ENCODE results near the gene TUBG2. TPM values are rescaled to one million over a fixed set of nuclear protein-coding genes. Genes with fewer than 3 reads are reported as not detected.
"Not testable (repeated sequence)": the region's sequence is repeated elsewhere in the genome, so short reads cannot be mapped to it uniquely, and the experiment has no call there.

Gene TUBG2
- total RNA-seq, 1 experiment from 2014 or later, result 20.9 TPM

DNA sequence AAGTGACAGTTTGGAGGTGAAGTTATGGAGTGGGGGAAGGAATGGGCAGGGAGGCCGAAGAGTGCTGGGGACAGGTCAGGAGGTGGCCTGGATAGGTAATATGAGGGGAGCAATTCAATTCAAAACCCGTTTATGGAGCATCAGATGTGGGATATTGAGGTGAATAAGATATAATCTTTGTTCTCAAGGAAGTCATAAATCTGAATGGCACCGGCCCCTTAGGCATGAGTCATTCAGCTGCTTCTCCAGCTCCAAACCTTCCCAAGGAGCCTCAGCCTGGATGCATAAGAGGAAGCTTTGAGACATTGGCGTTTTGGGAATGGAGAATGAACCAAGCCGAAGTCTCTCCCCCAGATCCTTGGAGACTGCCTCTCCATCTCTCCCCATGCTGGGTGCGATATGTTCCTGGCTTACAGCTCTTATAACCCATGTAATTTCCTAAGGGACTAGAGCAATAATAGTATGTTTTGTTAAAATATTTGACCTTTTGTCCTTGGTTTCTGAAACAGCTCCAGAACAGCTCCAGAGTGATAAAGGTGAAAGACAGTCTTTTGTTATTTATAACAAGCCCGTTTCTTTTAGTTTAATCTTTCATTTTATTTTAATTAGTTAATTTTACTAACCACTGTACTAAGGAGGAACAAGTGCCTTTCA, 1.7 kb downstream of the TUBG2 start (continued):
- TF ChIP-seq, protein P1, sequence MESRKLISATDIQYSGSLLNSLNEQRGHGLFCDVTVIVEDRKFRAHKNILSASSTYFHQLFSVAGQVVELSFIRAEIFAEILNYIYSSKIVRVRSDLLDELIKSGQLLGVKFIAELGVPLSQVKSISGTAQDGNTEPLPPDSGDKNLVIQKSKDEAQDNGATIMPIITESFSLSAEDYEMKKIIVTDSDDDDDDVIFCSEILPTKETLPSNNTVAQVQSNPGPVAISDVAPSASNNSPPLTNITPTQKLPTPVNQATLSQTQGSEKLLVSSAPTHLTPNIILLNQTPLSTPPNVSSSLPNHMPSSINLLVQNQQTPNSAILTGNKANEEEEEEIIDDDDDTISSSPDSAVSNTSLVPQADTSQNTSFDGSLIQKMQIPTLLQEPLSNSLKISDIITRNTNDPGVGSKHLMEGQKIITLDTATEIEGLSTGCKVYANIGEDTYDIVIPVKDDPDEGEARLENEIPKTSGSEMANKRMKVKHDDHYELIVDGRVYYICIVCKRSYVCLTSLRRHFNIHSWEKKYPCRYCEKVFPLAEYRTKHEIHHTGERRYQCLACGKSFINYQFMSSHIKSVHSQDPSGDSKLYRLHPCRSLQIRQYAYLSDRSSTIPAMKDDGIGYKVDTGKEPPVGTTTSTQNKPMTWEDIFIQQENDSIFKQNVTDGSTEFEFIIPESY (IDR thresholded peaks at IDR 0.05; ENCODE audit: extremely low read depth, insufficient replicate concordance, low read length), result no peak
- TF ChIP-seq CEBPB (IDR thresholded peaks at IDR 0.05; ENCODE audit: low read depth), result no peak
- peak; percentile 6 for TF ChIP-seq TCF7L2 (IDR thresholded peaks at IDR 0.05; ENCODE audit: borderline replicate concordance, extremely low read depth, insufficient read depth, insufficient read length)

DNA sequence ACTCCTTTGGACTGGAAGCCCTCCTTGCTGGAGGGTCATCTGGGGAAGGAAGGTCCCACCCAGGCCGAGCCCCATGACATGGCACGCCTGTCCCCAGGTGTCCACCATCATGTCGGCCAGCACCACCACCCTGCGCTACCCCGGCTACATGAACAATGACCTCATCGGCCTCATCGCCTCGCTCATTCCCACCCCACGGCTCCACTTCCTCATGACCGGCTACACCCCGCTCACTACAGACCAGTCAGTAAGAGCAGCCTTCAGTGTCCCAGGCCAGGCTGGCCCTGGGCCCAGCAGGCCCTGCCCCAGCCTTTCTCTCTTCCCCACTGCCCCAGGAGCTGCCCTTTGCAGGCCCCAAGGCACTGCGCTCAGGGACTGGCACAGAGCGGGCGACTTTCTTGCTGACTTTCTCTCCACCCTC, 6.5 kb downstream of the TUBG2 start:
- TF ChIP-seq YY1 (IDR thresholded peaks at IDR 0.05; ENCODE audit: extremely low read depth, insufficient replicate concordance, low read depth, low read length), result no peak
- no peak for TF ChIP-seq ELF1 (IDR thresholded peaks at IDR 0.05; ENCODE audit: borderline replicate concordance, low read depth)
- TF ChIP-seq SIN3A (IDR thresholded peaks at IDR 0.05; ENCODE audit: low read depth), result no peak
- no peak for TF ChIP-seq CEBPB (IDR thresholded peaks at IDR 0.05; ENCODE audit: low read depth)
- TF ChIP-seq EZH2 (IDR thresholded peaks at IDR 0.05), result no peak
- TF ChIP-seq, protein P2, sequence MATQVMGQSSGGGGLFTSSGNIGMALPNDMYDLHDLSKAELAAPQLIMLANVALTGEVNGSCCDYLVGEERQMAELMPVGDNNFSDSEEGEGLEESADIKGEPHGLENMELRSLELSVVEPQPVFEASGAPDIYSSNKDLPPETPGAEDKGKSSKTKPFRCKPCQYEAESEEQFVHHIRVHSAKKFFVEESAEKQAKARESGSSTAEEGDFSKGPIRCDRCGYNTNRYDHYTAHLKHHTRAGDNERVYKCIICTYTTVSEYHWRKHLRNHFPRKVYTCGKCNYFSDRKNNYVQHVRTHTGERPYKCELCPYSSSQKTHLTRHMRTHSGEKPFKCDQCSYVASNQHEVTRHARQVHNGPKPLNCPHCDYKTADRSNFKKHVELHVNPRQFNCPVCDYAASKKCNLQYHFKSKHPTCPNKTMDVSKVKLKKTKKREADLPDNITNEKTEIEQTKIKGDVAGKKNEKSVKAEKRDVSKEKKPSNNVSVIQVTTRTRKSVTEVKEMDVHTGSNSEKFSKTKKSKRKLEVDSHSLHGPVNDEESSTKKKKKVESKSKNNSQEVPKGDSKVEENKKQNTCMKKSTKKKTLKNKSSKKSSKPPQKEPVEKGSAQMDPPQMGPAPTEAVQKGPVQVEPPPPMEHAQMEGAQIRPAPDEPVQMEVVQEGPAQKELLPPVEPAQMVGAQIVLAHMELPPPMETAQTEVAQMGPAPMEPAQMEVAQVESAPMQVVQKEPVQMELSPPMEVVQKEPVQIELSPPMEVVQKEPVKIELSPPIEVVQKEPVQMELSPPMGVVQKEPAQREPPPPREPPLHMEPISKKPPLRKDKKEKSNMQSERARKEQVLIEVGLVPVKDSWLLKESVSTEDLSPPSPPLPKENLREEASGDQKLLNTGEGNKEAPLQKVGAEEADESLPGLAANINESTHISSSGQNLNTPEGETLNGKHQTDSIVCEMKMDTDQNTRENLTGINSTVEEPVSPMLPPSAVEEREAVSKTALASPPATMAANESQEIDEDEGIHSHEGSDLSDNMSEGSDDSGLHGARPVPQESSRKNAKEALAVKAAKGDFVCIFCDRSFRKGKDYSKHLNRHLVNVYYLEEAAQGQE (IDR thresholded peaks at IDR 0.05; ENCODE audit: low read depth), result no peak
- no peak for TF ChIP-seq EGR1 (IDR thresholded peaks at IDR 0.05; ENCODE audit: low read depth)
- TF ChIP-seq, protein P3, sequence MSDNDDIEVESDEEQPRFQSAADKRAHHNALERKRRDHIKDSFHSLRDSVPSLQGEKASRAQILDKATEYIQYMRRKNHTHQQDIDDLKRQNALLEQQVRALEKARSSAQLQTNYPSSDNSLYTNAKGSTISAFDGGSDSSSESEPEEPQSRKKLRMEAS (IDR thresholded peaks at IDR 0.05), result no peak
- no peak for TF ChIP-seq JUND (IDR thresholded peaks at IDR 0.05)
- no peaks in the 10 kb centered on the region for H3K9me3 ChIP-seq (ENCODE audit: control insufficient read depth in 1 of 2, insufficient read depth in 1 of 2, low read depth in 1 of 2, low read length in 2 of 2)
- POLR2A ChIA-PET, result no interaction called here
- no peak overlapping the region for H3K4me2 ChIP-seq (ENCODE audit: low read length)
- no peak overlapping the region for H3K27ac ChIP-seq (ENCODE audit: low read depth, low read length)
- H3K27me3 ChIP-seq (ENCODE audit: insufficient read depth, low read length), result no peaks in the 10 kb centered on the region
- intact Hi-C loops (cut with micrococcal nuclease), result no loop called here
- DNase-seq (ENCODE audit: low read depth, low spot score), result no peak
- CTCF ChIA-PET, result no interaction called here
- RAD21 ChIA-PET (ENCODE audit: low non-redundant PET in 1 of 2, low total read pairs in 2 of 2, uncharacterized antibody in 2 of 2, unreplicated experiment in 2 of 2), result no interaction called here
- no TSS peak for BruUV-seq (replicated peaks)
- peaks cover 4 to 15% of the 10 kb centered on the region in 2 experiments; a peak in 2 of 4 replicates for H3K36me3 ChIP-seq (ENCODE audit: control insufficient read depth in 1 of 2, insufficient read depth in 2 of 2, low read length in 2 of 2)
- H3K9ac ChIP-seq (ENCODE audit: low read length), result no peak overlapping the region
- H2AFZ ChIP-seq (ENCODE audit: low read depth, low read length, poor library complexity, severe bottlenecking), result no peak overlapping the region
- no peak overlapping the region for H3K4me3 ChIP-seq (replicated peaks in 1 of 2; ENCODE audit: low read depth in 1 of 2, low read length in 2 of 2)
- no peak for ATAC-seq
- no peaks in the 10 kb centered on the region for H3K79me2 ChIP-seq (ENCODE audit: insufficient read depth, low read length)
- H3K4me1 ChIP-seq (ENCODE audit: control insufficient read depth in 1 of 2, insufficient read depth in 2 of 2, low read length in 2 of 2), result peaks cover 31 to 32% of the 10 kb centered on the region in 2 experiments
- H4K20me1 ChIP-seq (ENCODE audit: insufficient read depth), result no peaks in the 10 kb centered on the region; the same call in 1 of the 2 replicates
- H3K9me2 ChIP-seq (ENCODE audit: insufficient read depth), result no peaks in the 10 kb centered on the region

DNA sequence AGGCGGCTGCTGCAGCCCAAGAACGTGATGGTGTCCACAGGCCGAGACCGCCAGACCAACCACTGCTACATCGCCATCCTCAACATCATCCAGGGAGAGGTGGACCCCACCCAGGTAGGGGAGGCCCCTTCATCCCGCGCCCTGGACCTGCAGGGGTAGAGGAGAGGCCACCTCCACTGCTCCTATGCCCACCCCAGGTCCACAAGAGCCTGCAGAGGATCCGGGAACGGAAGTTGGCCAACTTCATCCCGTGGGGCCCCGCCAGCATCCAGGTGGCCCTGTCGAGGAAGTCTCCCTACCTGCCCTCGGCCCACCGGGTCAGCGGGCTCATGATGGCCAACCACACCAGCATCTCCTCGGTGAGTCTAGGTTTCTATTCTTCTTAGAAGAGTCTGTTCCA, 7.0 kb downstream of the TUBG2 start:
- ATAC-seq; H3K79me2 ChIP-seq (ENCODE audit: insufficient read depth, low read length); H3K9me3 ChIP-seq (ENCODE audit: control insufficient read depth in 1 of 2, insufficient read depth in 1 of 2, low read depth in 1 of 2, low read length in 2 of 2); H4K20me1 ChIP-seq (ENCODE audit: insufficient read depth); intact Hi-C loops (cut with micrococcal nuclease); BruUV-seq (replicated peaks); H3K27me3 ChIP-seq (ENCODE audit: insufficient read depth, low read length); H3K4me3 ChIP-seq (replicated peaks in 1 of 2; ENCODE audit: low read depth in 1 of 2, low read length in 2 of 2); H3K9ac ChIP-seq (ENCODE audit: low read length); DNase-seq (ENCODE audit: low read depth, low spot score); H2AFZ ChIP-seq (ENCODE audit: low read depth, low read length, poor library complexity, severe bottlenecking); H3K9me2 ChIP-seq (ENCODE audit: insufficient read depth); RAD21 ChIA-PET (ENCODE audit: low non-redundant PET in 1 of 2, low total read pairs in 2 of 2, uncharacterized antibody in 2 of 2, unreplicated experiment in 2 of 2); H3K4me2 ChIP-seq (ENCODE audit: low read length); H3K27ac ChIP-seq (ENCODE audit: low read depth, low read length): not testable (repeated sequence)
- CTCF ChIA-PET, result interaction anchor here (1.1 to 3.4 kb wide), 3 partner anchors 10 to 88 kb away, joined by 3 to 14 read pairs (median 5); partner anchors contain the start of genes CCR10 and PLEKHH3
- POLR2A ChIA-PET, result interaction anchor here (2.5 kb wide), 1 partner anchor 11 kb away, joined by 12 read pairs; the partner anchor contains the start of gene PLEKHH3
- Histone ChIP-seq H3K36me3 (ENCODE audit: control insufficient read depth in 1 of 2, insufficient read depth in 2 of 2, low read length in 2 of 2) (peaks cover 7 to 20% of the 10 kb centered on the region in 2 experiments; a peak in 2 of 4 replicates), H3K4me1 (ENCODE audit: control insufficient read depth in 1 of 2, insufficient read depth in 2 of 2, low read length in 2 of 2) (peaks cover 26% of the 10 kb centered on the region in 2 experiments)
